Keratinocyte (primary cell): Measurements from ENCODE around the gene VWA5A.

Source experiments
- EZH2 ChIP-seq: IDR thresholded peaks from one replicate; pipeline ENCODE4 v1.6.1; 2012; ENCODE audit warnings: inconsistent platforms, mild to moderate bottlenecking, low read length, moderate library complexity
- TF ChIP-seq, protein P1 (sequence below), 3 experiments: IDR thresholded peaks in 1 of 3; conservative IDR thresholded peaks in 1 of 3; optimal IDR thresholded peaks in 1 of 3; 2 replicates in 2 of 3; 3 replicates in 1 of 3; pipeline versions ENCODE3 to v1.5.1; 2011; ENCODE audit warnings: low read length in 3 of 3, mild to moderate bottlenecking in 3 of 3, moderate library complexity in 2 of 3, control low read depth in 1 of 3, inconsistent platforms in 1 of 3; ENCODE audit not compliant: insufficient read depth in 2 of 3; ENCODE audit errors: extremely low read depth in 1 of 3

- TF ChIP-seq, protein P1, sequence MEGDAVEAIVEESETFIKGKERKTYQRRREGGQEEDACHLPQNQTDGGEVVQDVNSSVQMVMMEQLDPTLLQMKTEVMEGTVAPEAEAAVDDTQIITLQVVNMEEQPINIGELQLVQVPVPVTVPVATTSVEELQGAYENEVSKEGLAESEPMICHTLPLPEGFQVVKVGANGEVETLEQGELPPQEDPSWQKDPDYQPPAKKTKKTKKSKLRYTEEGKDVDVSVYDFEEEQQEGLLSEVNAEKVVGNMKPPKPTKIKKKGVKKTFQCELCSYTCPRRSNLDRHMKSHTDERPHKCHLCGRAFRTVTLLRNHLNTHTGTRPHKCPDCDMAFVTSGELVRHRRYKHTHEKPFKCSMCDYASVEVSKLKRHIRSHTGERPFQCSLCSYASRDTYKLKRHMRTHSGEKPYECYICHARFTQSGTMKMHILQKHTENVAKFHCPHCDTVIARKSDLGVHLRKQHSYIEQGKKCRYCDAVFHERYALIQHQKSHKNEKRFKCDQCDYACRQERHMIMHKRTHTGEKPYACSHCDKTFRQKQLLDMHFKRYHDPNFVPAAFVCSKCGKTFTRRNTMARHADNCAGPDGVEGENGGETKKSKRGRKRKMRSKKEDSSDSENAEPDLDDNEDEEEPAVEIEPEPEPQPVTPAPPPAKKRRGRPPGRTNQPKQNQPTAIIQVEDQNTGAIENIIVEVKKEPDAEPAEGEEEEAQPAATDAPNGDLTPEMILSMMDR (optimal IDR thresholded peaks at IDR 0.05 in 1 of 3, IDR thresholded peaks at IDR 0.05 in 1 of 3, conservative IDR thresholded peaks at IDR 0.05 in 1 of 3; ENCODE audit: extremely low read depth in 1 of 3, insufficient read depth in 2 of 3, low read length in 3 of 3): no peak
- no peak for TF ChIP-seq EZH2
Observed at GRCh38 chr11:124068601-124069110, 46.6 kb upstream of the VWA5A start.
